HG02970 (cell line): ENCODE results near the gene SPACA7.

ENCODE experiments used
- ATAC-seq: cut with Tn5 transposase; IDR thresholded peaks from one replicate; pipeline ENCODE4 v1.9.1; 2021; ENCODE audit warnings: mild to moderate bottlenecking, moderate library complexity, moderate number of reproducible peaks; ENCODE audit not compliant: unreplicated experiment, low FRiP score

SPACA7 gene

DNA sequence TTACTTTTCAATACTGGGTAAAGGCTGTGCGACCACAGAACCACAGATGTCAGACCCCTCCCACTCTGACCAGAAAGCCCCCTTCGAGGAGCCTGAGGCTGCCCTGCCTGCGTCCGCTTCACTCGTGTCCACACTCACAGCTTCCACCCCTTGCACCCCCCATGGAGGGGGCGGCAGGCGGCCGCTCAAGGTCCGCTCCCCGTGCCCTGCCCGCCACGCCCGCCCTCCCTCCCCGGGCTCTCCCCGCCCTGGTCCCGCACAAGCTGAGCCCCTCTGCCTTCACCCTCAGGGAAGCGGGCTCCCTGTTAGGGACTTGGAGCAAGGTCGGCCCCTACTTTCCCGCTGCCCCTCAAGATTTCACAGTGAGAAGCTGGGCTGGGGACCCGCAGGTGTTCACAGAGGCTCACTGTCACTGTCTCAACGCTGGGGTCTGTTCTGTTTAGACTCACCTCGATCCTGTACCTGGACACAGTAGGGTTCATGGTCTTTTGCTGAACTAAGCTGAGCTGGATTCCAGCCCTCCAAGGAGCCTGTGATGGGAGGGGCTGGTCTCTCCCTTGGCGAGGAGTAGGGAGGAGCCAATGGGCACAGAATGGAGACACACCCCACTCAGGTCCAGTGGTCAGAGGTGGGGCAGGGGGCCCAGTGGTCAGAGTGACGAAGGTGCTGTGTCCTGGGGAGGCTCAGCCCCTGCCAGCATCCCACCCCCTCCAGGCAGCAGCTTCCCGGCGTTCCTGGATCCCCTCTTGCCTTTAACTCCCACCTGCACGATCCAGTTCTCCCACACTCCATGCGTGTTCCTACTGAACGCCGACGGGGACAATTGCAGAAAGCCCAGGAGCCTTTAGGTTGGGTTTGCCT, 69.5 kb downstream of the SPACA7 start:
- no peak for ATAC-seq

DNA sequence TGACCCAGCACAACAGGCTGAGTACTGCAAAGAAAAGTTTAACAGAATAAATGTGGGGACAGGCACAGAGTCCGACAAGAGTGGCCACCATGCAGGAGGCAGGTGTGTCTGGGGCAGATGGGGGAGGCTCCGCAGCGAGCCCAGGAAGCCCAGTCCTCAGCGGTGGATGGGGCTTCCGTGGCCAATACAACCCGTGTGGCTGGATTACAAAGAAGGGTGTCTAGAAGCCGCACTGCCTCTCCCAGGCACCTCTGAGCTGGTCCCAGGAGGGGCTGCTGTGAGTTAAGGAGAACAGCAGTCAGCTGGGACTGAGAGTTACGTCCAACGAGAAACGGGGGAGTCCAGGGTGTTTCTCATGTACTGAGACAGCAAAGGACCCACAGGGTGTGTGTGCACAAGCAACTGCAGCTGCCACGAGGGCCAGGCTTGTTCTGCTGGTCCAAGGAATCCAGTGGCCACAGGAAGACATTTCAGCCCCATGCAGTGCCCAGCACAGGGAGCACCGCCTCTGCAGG, 70.2 kb downstream of the SPACA7 start:
- ATAC-seq, result no peak

DNA sequence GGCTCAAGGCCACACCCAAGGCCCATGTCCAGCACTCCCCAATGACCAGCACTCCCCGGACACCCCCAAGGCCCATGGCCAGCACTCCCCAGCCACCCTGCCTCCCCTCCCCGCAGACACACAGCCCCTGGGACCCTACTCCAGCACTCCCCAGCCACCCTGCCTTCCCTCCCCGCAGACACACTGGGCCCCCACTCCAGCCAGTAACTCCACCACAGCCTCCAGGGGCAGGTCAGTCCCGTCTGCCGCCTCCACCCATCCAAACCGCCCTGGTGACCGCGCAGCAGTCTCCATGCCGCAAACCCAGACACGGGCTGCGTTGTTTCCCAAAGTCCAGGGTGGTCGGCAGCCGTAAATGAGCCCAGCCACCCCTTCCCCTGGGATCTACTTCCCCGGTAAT, 70.7 kb downstream of the SPACA7 start:
- no peak for ATAC-seq

DNA sequence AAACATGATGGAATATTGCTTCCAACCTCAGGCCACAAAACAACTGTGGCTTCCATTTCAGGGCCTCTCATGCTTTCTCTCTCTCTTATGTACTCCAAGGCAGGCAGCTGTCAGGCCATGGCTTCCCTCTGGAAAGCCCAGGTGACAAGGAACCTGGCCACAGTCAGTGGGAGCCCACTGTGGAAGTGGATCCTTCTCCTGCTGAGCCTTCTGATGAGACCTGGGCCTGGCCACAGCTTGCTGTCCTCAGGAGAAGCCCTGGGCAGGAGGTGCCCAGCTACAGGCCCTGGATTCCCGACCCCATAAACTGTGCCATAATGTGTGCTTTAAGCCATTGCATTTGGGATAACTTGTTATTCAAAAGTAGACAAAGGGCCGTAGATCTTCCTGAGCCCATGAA, 71.2 kb downstream of the SPACA7 start:
- no peak for ATAC-seq

DNA sequence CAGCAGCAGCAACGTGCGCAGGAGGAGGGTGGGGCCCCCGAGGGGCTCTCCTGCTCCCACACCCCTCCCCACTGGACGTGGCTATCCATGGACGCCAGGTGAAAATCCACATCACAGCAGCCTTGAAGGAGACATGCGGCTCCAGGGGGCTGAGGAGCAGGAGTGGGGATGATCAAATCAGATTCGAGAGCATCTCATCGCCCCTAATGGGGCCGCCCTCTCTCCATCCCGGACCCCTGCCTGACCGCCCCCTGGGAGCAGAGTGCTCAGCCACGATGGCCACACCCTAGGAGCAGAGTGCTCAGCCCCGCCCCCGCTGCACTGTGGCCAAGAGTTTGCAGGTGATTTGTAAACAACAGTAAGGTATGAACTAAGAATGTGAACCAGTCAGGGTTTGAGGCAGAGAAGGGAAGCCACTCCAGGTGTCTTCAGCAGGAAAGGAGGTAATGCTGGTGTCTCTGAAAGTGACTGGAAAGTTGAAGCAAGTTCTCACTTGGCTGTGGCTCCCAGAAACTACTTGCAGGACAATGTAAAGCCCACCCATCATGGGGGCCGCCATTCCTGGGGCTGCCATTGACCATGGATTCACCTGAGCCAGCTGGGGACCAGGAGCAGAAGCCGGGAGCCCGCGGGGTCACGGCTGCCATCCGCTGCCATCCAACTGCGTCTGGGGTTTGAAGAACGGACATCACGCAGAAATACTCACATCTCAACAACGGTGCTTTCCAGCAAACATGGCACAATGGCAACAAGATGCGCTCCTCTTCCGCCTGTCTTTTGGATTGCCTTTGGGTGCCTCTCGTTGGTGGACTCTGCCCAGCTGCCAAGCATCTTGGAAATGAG, 71.8 kb downstream of the SPACA7 start:
- no peak for ATAC-seq

DNA sequence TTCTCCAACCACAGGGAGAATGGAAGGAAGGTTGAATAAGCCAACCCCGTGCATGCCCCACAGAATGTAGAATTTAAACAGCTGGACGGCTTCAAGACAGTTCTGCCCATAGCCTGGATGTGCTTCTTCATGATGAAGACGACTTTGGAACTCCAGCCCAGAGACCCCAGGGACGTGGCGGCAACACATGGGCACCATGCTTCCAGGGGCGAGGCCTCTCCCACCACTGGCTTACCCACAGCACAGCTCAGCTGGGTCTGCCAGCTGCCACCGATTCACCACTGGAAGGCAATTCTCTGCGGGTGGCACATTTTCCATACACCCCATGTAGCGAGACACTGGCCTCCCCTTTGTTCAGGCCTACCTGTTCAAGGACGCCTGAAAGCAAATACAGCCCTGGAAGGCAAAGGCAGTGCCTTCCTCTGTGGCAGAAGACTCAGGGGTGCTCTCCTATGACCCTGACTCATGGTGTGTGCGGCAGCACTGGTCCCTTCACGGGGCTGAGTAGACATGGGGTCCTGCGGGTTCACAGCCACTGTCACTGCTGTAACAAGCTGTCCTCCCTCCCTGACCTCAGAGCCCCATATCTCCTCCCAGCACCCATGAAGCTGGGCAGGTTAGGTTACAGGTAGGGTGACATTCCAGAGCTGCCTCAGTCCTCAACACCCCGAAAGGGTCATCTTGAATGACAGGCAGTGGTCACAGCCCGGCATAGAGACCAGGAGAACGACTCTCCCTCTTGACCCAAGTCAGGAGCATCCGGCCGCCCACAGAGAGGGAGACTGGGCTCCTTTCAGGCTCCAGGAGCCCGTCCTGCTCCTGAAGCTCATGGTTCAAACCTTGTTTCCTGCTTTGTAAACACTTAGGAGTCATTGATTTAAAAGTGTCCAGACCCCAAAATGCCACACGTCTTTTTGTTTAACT, 72.7 kb downstream of the SPACA7 start:
- no peak for ATAC-seq

GRCh38 chr13:112449545-112449930, 73.4 kb downstream of the SPACA7 start:
- ATAC-seq, result no peak

DNA sequence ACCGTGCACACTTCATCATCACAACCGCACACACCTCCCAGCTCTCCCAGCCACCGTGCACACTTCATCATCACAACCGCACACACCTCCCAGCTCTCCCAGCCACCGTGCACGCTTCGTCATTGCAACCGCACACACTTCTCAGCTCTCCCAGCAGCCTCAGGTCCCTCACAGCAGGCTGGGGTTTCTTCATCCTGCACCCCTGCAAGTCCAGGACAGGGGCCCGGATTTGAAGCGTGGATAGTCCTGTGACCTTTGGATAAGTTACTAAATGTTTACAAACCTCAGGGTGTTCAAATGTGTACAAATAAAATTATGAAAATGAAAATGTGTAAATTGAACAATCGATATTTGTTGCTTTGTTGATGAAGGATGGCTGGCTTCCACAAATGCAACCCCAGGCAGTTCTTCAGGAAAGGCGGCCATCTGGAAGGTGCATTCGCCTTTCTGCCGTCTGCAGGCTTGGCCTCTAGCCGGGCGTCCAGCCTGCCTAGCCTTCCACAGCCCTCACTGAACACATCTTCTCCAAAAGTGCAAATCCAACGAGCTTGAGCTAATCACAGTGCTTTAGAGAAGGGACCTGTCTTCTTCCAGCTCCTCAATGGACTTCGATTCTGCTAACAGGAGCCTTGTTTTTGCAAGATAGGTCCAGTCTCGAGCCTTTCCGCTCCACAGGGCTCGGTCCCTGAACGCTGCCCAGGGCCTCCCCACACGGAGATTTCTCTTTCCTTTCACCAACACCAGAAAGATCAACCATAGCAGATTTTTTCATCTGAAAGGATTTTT, 74.2 kb downstream of the SPACA7 start:
- no peak for ATAC-seq

GRCh38 chr13:112450904-112451240, 74.7 kb downstream of the SPACA7 start:
- no peak for ATAC-seq

GRCh38 chr13:112451512-112452379, 75.6 kb downstream of the SPACA7 start:
- ATAC-seq, result no peak

GRCh38 chr13:112452380-112453206, 76.4 kb downstream of the SPACA7 start:
- no peak for ATAC-seq

DNA sequence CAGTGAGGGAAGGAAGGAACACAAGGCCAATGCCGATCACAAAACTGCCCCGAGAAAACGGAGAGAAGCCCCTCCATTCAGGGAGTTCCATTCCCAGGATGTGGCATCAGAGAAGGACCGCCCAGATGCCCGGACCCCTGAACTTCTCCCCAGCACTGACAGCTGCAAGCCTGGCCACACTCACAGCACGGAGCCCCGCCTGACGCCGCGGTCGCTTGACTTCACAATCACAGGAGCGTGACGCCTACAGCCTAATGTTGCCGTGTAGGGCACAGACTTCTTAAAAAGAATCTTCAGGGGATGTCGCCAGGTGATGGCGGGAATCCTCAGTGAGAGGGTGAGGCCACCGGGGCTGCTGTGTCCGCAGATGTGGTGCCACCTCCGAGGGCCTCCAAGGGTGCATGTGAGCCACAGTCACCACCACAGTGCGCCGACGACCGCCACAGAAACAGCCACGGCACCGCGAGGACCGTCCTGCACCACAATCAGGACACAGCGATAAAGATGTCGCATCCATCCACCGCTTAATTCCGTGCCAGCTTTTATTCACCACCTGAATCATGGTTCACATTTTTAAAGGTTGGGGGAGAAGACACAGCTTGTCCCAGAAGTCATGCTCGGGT, 77.2 kb downstream of the SPACA7 start:
- ATAC-seq, result no peak

DNA sequence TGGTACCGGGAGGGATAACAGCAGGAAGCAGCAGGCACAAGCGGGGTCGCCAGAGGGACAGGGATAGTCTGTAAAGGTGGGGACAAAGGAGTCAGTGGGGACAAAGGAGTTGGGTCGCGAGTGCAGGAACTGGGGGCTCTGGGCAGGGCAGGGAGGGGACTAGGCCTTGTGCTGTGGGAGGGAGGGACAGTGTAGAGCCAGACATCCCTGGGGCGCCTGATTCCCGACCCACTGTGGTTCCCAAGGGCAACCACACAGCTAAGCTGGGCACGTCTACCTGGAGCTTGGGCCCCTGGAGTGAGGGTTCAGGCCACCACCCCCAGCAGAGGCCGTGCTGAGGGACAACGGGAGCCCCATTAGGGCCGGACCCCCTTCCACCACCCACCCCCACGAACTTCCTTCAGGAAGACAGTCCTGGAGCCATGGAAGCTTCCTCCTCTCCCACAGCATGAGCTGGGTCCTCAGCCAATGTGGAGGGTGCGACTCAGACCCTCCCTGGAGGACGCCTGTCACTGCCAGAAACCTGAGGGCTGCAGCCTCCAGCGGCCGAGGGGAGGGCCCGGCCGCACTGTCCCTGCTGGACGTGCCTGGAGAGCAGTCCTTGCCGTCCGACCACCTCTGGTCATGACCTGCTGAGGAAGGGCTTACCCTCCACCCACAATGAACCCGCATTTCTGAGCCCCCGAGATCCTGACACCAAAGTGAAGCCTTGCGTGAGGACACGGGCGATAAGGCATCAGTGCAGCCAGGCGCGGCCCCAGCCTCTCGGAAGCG, 77.9 kb downstream of the SPACA7 start:
- no peak for ATAC-seq

- no peak for ATAC-seq
Observed at GRCh38 chr13:112454648-112455334, 78.6 kb downstream of the SPACA7 start.

- no peak for ATAC-seq
Observed at GRCh38 chr13:112455476-112456059, 79.4 kb downstream of the SPACA7 start.
